HEK293T (cell line): ENCODE results near the gene PRDM16.

Source experiments
- CTCF ChIA-PET: fragments of 350-600 bp; formaldehyde crosslinking; extraction: SDS; loops from one replicate; lab custom pipeline; 2021; ENCODE audit warnings: antibody characterized with exemption, inconsistent platforms; lab: Yijun Ruan, JAX
- POLR2A ChIA-PET: fragments of 350-600 bp; formaldehyde crosslinking; extraction: SDS; loops from one replicate; lab custom pipeline; 2020; ENCODE audit warnings: antibody characterized with exemption, inconsistent platforms; lab: Yijun Ruan, JAX
- DNase-seq: peaks from one replicate; pipeline ENCODE4 v3.0.0; 2012; ENCODE audit warnings: mixed read lengths; ENCODE audit errors: extremely low spot score
- ARNT ChIP-seq: fragments of 450-650 bp; IDR thresholded peaks from 2 replicates; pipeline ENCODE4 v1.6.1; 2017; ENCODE audit warnings: mild to moderate bottlenecking
- BHLHE40 ChIP-seq: fragments of 450-650 bp; IDR thresholded peaks from 2 replicates; pipeline ENCODE4 v1.6.1; 2016; ENCODE audit warnings: mild to moderate bottlenecking, moderate library complexity, borderline replicate concordance
- CTBP1 ChIP-seq: fragments of 450-650 bp; IDR thresholded peaks from 2 replicates; pipeline ENCODE4 v1.6.1; 2016; ENCODE audit warnings: borderline replicate concordance
- ELF4 ChIP-seq: fragments of 450-650 bp; IDR thresholded peaks from 2 replicates; pipeline ENCODE4 v1.6.1; 2017; ENCODE audit warnings: antibody characterized with exemption
- FOXA1 ChIP-seq: fragments of 450-650 bp; IDR thresholded peaks from 2 replicates; pipeline ENCODE4 v1.6.1; 2016; ENCODE audit warnings: mild to moderate bottlenecking
- FOXK2 ChIP-seq: fragments of 450-650 bp; IDR thresholded peaks from 2 replicates; pipeline ENCODE4 v1.6.1; 2016; ENCODE audit warnings: mild to moderate bottlenecking
- FOXM1 ChIP-seq: fragments of 450-650 bp; IDR thresholded peaks from 2 replicates; pipeline ENCODE4 v1.6.1; 2017; ENCODE audit warnings: mild to moderate bottlenecking, borderline replicate concordance
- HDGF ChIP-seq: fragments of 450-650 bp; IDR thresholded peaks from 2 replicates; pipeline ENCODE4 v1.6.1; 2017; ENCODE audit warnings: antibody characterized with exemption, borderline replicate concordance
- L3MBTL2 ChIP-seq: fragments of 450-650 bp; conservative IDR thresholded peaks from 2 replicates; pipeline ENCODE4 v1.6.1; 2016; ENCODE audit warnings: mild to moderate bottlenecking
- LEF1 ChIP-seq: fragments of 450-650 bp; IDR thresholded peaks from 2 replicates; pipeline ENCODE4 v1.6.1; 2017; ENCODE audit warnings: mild to moderate bottlenecking, borderline replicate concordance
- NFRKB ChIP-seq: fragments of 450-650 bp; IDR thresholded peaks from 2 replicates; pipeline ENCODE4 v1.6.1; 2016; ENCODE audit warnings: mild to moderate bottlenecking, moderate library complexity
- PKNOX1 ChIP-seq: fragments of 450-650 bp; IDR thresholded peaks from 2 replicates; pipeline ENCODE4 v1.6.1; 2016
- SP1 ChIP-seq: fragments of 450-650 bp; IDR thresholded peaks from 2 replicates; pipeline ENCODE4 v1.6.1; 2017
- SUZ12 ChIP-seq: fragments of 450-650 bp; IDR thresholded peaks from 2 replicates; pipeline ENCODE4 v1.6.1; 2016; ENCODE audit warnings: mild to moderate bottlenecking
- TARDBP ChIP-seq: fragments of 450-650 bp; IDR thresholded peaks from 2 replicates; pipeline ENCODE4 v1.6.1; 2016
- ZNF384 ChIP-seq: fragments of 450-650 bp; IDR thresholded peaks from 2 replicates; pipeline ENCODE4 v1.6.1; 2016

Gene PRDM16

GRCh38 chr1:3408751-3409266, 339.8 kb downstream of the PRDM16 start:
- no peak for DNase-seq
- POLR2A ChIA-PET, result no interaction called here
- TF ChIP-seq LEF1, result no peak
- TF ChIP-seq TARDBP, result 0 out of 2 replicates have a peak, but pooled peaks have one; percentile 52
- CTCF ChIA-PET, result interaction anchor here (0.5 kb wide), 1 partner anchor 55 kb away, joined by 4 read pairs; no protein-coding TSS in a partner anchor

GRCh38 chr1:3409366-3410141, 340.6 kb downstream of the PRDM16 start:
- no peak for TF ChIP-seq TARDBP
- TF ChIP-seq LEF1, result no peak
- TF ChIP-seq SUZ12, result no peak
- TF ChIP-seq FOXK2, result no peak
- no peak for TF ChIP-seq ELF4
- CTCF ChIA-PET, result no interaction called here

GRCh38 chr1:3410142-3410925, 341.3 kb downstream of the PRDM16 start:
- DNase-seq, result no peak
- POLR2A ChIA-PET, result no interaction called here

More at GRCh38 chr1:3409366-3410141, 340.6 kb downstream of the PRDM16 start:
- POLR2A ChIA-PET, result no interaction called here
- DNase-seq, result no peak

GRCh38 chr1:3411806-3412205, 342.8 kb downstream of the PRDM16 start:
- CTCF ChIA-PET, result interaction anchor here (0.7 kb wide), 1 partner anchor 62 kb away, joined by 4 read pairs; no protein-coding TSS in a partner anchor
- POLR2A ChIA-PET, result no interaction called here

More at GRCh38 chr1:3410142-3410925, 341.3 kb downstream of the PRDM16 start:
- CTCF ChIA-PET, result no interaction called here
- TF ChIP-seq FOXM1 (no peak), SP1 (no peak), HDGF (no peak), NFRKB (no peak), FOXA1 (no peak), FOXK2 (no peak), ELF4 (no peak), TARDBP (no peak), CTBP1 (no peak), L3MBTL2 (no peak), ZNF384 (no peak), PKNOX1 (no peak), LEF1 (no peak), BHLHE40 (no peak)

GRCh38 chr1:3412376-3412775, 343.4 kb downstream of the PRDM16 start:
- no peak for DNase-seq
- TF ChIP-seq L3MBTL2 (no peak), PKNOX1 (no peak), SUZ12 (no peak), ARNT (no peak), FOXA1 (no peak), BHLHE40 (no peak), CTBP1 (no peak), ZNF384 (no peak), FOXK2 (no peak), LEF1 (no peak), ELF4 (no peak), NFRKB (no peak), HDGF (no peak), TARDBP (no peak), SP1 (no peak), FOXM1 (no peak)
- ChIA-PET CTCF (no interaction called here), POLR2A (no interaction called here)

More at GRCh38 chr1:3411806-3412205, 342.8 kb downstream of the PRDM16 start:
- TF ChIP-seq LEF1 (no peak), ELF4 (no peak), FOXK2 (no peak), SP1 (no peak), FOXM1 (no peak), CTBP1 (no peak), SUZ12 (no peak), ZNF384 (no peak), BHLHE40 (no peak), NFRKB (no peak), PKNOX1 (no peak), ARNT (no peak), FOXA1 (no peak), TARDBP (no peak)
- DNase-seq, result no peak
